Measurements from ENCODE around the gene IGF2R. TPM values are rescaled to one million over a fixed set of nuclear protein-coding genes. Genes with fewer than 3 reads are reported as not detected.

Gene IGF2R
- total and polyA plus RNA-seq, 2 of the 13 experiments (the other 11 are each of a cell fraction or from before 2014, with no cell fraction given) = 38.3 to 70.0 TPM

DNA sequence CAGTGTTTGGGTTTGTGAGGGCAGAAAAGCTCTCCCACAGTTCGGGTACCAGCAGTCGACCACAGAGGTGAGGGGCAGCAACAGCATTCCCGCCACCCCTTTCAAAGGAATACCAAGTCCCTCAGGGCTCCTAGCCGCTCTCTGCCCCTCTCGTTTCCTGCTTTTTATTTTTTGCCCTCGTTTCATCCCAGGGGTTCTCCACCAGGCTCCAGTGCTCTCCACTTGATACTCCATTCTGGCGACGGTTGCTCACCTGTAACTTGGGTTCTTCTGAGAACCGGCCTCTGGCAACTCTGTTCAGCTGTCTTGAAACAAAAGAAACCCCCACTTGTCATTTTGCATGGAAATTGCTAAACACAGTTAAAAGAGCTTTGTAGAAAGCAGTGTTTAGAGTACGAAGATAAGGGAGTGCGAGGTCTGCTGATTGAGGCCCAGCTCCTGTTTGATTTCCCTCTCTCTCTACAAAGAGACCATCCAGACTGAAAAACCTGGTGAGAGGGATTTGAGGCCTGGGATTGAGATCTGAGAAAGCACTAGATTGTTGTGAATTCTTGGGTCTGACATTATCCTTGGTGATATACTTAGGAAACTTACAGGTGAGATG is 28.7 kb downstream of the IGF2R start:
- WGBS (ENCODE audit: low lambda C conversion rate) = 62% methylated on average over 11 of the region's 11 CpGs
- ATAC-seq (peak; percentile 82), FAIRE-seq (no peak), DNase-seq (ENCODE audit: low spot score) (peak; percentile 59)
- intact Hi-C loops (cut with micrococcal nuclease; ENCODE audit: unreplicated experiment) (no loop called here), in situ Hi-C loops (cut with HindIII; ENCODE audit: extremely low pct_ligation_motif_present, low pct_unique_long_range_greater_than_20kb) (no loop called here)
- Histone ChIP-seq H3K9ac (ENCODE audit: insufficient read depth, low read depth, low read length) (peak overlapping the region; percentile 10; the same call in 1 of the 2 replicates), H4K20me1 (ENCODE audit: insufficient read depth, low read length) (peaks cover 18% of the 10 kb centered on the region), H3K4me2 (ENCODE audit: low read depth, low read length) (peak overlapping the region; percentile 30), H3K9me3 (ENCODE audit: low read length) (no peaks in the 10 kb centered on the region), H3K79me2 (ENCODE audit: insufficient read depth, low read length) (peaks cover 97% of the 10 kb centered on the region), H3K27me3 (ENCODE audit: control insufficient read depth in 1 of 2, insufficient read depth in 2 of 2, low read length in 2 of 2) (no peaks in the 10 kb centered on the region), H3K27ac (ENCODE audit: extremely low read length, insufficient read depth, low read length) (peak overlapping the region; percentile 33), H3K4me1 (ENCODE audit: insufficient read depth, low read length) (peaks cover 75% of the 10 kb centered on the region), H3K36me3 (replicated peaks in 1 of 2; ENCODE audit: control insufficient read depth in 1 of 2, insufficient read depth in 2 of 2, low read length in 2 of 2) (peaks cover 9 to 20% of the 10 kb centered on the region in 2 experiments), H2AFZ (ENCODE audit: low read length) (no peak overlapping the region), H3K4me3 (replicated peaks in 1 of 3; ENCODE audit: insufficient read depth in 1 of 3, low read depth in 2 of 3, low read length in 3 of 3) (no peak overlapping the region)
- CTCF ChIA-PET (ENCODE audit: low intra/inter-chr PET ratio, low total read pairs) = no interaction called here
- POLR2A ChIA-PET = interaction anchor here (1.0 to 1.9 kb wide), 2 partner anchors 28 to 271 kb away, joined by 4 read pairs; partner anchors contain the start of gene WTAP
- no TSS peak for BruUV-seq (replicated peaks)
- TF ChIP-seq CEBPB (IDR thresholded peaks at IDR 0.05; ENCODE audit: borderline replicate concordance, low read depth, low read length) = 0 out of 2 replicates have a peak, but pooled peaks have one; percentile 10
- TF ChIP-seq ZMYM4 (CRISPR knock-in tag; IDR thresholded peaks at IDR 0.05) = 0 out of 2 replicates have a peak, but pooled peaks have one; percentile 25
- 0 out of 2 replicates have a peak, but pooled peaks have one; percentile 30 for TF ChIP-seq ZFX (CRISPR knock-in tag; IDR thresholded peaks at IDR 0.05; ENCODE audit: low read depth)
- TF ChIP-seq RAD21 (CRISPR knock-in tag; IDR thresholded peaks at IDR 0.05) = no peak
- TF ChIP-seq FOXJ3 (CRISPR knock-in tag; IDR thresholded peaks at IDR 0.05; ENCODE audit: borderline replicate concordance) = peak; percentile 47; the same call in 1 of the 2 replicates
- no peak for TF ChIP-seq SOX6 (IDR thresholded peaks at IDR 0.05)
- TF ChIP-seq SOX6 (CRISPR knock-in tag; IDR thresholded peaks at IDR 0.05) = peak; percentile 78
- TF ChIP-seq HNRNPL (IDR thresholded peaks at IDR 0.05; ENCODE audit: low read depth, low read length) = 0 out of 2 replicates have a peak, but pooled peaks have one; percentile 6
- TF ChIP-seq XRCC5 (optimal IDR thresholded peaks at IDR 0.05; ENCODE audit: low read length) = no peak
- TF ChIP-seq, protein P1, sequence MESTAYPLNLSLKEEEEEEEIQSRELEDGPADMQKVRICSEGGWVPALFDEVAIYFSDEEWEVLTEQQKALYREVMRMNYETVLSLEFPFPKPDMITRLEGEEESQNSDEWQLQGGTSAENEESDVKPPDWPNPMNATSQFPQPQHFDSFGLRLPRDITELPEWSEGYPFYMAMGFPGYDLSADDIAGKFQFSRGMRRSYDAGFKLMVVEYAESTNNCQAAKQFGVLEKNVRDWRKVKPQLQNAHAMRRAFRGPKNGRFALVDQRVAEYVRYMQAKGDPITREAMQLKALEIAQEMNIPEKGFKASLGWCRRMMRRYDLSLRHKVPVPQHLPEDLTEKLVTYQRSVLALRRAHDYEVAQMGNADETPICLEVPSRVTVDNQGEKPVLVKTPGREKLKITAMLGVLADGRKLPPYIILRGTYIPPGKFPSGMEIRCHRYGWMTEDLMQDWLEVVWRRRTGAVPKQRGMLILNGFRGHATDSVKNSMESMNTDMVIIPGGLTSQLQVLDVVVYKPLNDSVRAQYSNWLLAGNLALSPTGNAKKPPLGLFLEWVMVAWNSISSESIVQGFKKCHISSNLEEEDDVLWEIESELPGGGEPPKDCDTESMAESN (CRISPR knock-in tag; conservative IDR thresholded peaks at IDR 0.05) = 0 out of 2 replicates have a peak, but pooled peaks have one; percentile 24
- TF ChIP-seq, protein P2, sequence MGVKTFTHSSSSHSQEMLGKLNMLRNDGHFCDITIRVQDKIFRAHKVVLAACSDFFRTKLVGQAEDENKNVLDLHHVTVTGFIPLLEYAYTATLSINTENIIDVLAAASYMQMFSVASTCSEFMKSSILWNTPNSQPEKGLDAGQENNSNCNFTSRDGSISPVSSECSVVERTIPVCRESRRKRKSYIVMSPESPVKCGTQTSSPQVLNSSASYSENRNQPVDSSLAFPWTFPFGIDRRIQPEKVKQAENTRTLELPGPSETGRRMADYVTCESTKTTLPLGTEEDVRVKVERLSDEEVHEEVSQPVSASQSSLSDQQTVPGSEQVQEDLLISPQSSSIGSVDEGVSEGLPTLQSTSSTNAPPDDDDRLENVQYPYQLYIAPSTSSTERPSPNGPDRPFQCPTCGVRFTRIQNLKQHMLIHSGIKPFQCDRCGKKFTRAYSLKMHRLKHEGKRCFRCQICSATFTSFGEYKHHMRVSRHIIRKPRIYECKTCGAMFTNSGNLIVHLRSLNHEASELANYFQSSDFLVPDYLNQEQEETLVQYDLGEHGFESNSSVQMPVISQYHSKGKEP (CRISPR knock-in tag; IDR thresholded peaks at IDR 0.05) = no peak
- peak; percentile 8; the same call in 1 of the 2 replicates for TF ChIP-seq SMC3 (IDR thresholded peaks at IDR 0.05; ENCODE audit: low read length)
- peak in 1 of 2 experiments; percentile 78; a peak in 1 of 4 replicates for TF ChIP-seq EP300 (IDR thresholded peaks at IDR 0.05; ENCODE audit: low read depth in 2 of 2, low read length in 2 of 2)
- no peak; the same call in 1 of the 2 replicates for TF ChIP-seq EP300 (CRISPR knock-in tag; IDR thresholded peaks at IDR 0.05; ENCODE audit: borderline replicate concordance)
- TF ChIP-seq FOXA1 (IDR thresholded peaks at IDR 0.05) = no peak
- 0 out of 2 replicates have a peak, but pooled peaks have one; percentile 34 for TF ChIP-seq FOXA1 (CRISPR knock-in tag; IDR thresholded peaks at IDR 0.05)
- 0 out of 2 replicates have a peak, but pooled peaks have one; percentile 33 for TF ChIP-seq ATF1 (CRISPR knock-in tag; IDR thresholded peaks at IDR 0.05)
- peak; percentile 26; the same call in 1 of the 2 replicates for TF ChIP-seq ZNF331 (CRISPR knock-in tag; IDR thresholded peaks at IDR 0.05)
- 0 out of 2 replicates have a peak, but pooled peaks have one; percentile 11 for TF ChIP-seq CEBPG (CRISPR knock-in tag; IDR thresholded peaks at IDR 0.05)
- peak; percentile 36; the same call in 1 of the 2 replicates for TF ChIP-seq NCOA2 (CRISPR knock-in tag; IDR thresholded peaks at IDR 0.05)
- TF ChIP-seq SOX13 (IDR thresholded peaks at IDR 0.05) = peak; percentile 43; the same call in 1 of the 2 replicates
- peak in 1 of 2 experiments; percentile 79; a peak in 2 of 4 replicates for TF ChIP-seq SOX13 (CRISPR knock-in tag; conservative IDR thresholded peaks at IDR 0.05 in 1 of 2, IDR thresholded peaks at IDR 0.05 in 1 of 2)
- peak; percentile 15; the same call in 1 of the 2 replicates for TF ChIP-seq SAP130 (CRISPR knock-in tag; IDR thresholded peaks at IDR 0.05; ENCODE audit: low read depth)
- no peak for TF ChIP-seq XBP1 (CRISPR knock-in tag; IDR thresholded peaks at IDR 0.05)

Data from HepG2 (cell line).